Measurements from ENCODE around the gene RDX.

GRCh38 chr11:110345743-110346142, 49.3 kb upstream of the RDX start:
- TF ChIP-seq CTCF (IDR thresholded peaks at IDR 0.05; ENCODE audit: insufficient read depth, low read length, poor library complexity, severe bottlenecking) (no peak), EZH2phosphoT487 (conservative IDR thresholded peaks at IDR 0.05; ENCODE audit: low read length) (no peak)

Data from SU-DHL-6 (cell line).